Testis (tissue), 3 donors: ENCODE data around the gene RASL10B. TPM values are rescaled to one million over a fixed set of nuclear protein-coding genes. Genes with fewer than 3 reads are reported as not detected.

Source experiments
- DNase-seq: peaks from one replicate; pipeline ENCODE4 v3.0.0-alpha.2; 2019
- H3K27ac ChIP-seq, 2 donors: fragments of 200-600 bp; sonication (generic); one replicate each; pipeline ENCODE4 v1.5.1; 2019
- H3K27me3 ChIP-seq: fragments of 200-600 bp; sonication (generic); one replicate; pipeline ENCODE4 v1.5.1; 2019
- H3K36me3 ChIP-seq: fragments of 200-600 bp; sonication (generic); one replicate; pipeline ENCODE4 v1.5.1; 2017; ENCODE audit warnings: low read depth; ENCODE audit errors: missing control alignments
- H3K4me1 ChIP-seq: fragments of 200-600 bp; sonication (generic); one replicate; pipeline ENCODE4 v1.5.1; 2019
- H3K4me3 ChIP-seq, 2 donors: fragments of 200-600 bp; sonication (generic); one replicate each; pipeline ENCODE4 v1.5.1; 2017 to 2019
- H3K9me3 ChIP-seq: fragments of 200-600 bp; sonication (generic); one replicate; pipeline ENCODE4 v1.5.1; 2017
- CTCF ChIP-seq, 3 experiments: fragments of 450-650 bp in 2 of 3; fragments of 200-600 bp in 1 of 3; sonication (generic) in 1 of 3; IDR thresholded peaks; one replicate each; pipeline ENCODE4 v1.5.1; 2016 to 2019; ENCODE audit warnings: antibody characterized with exemption in 3 of 3, mild to moderate bottlenecking in 2 of 3, moderate library complexity in 1 of 3
- POLR2A ChIP-seq: fragments of 450-650 bp; IDR thresholded peaks from one replicate; pipeline ENCODE4 v1.6.1; 2017; ENCODE audit warnings: antibody characterized with exemption, mild to moderate bottlenecking, moderate library complexity
- WGBS, 2 donors: methylation state at CpG; one replicate each; pipeline ENCODE4 v1.1.5; 2018; 5-methylcytosine and 5-hydroxymethylcytosine counted together
- intact Hi-C: fragments of 100-400 bp; cut with DNase I; formaldehyde crosslinking; loops from one replicate; pipeline ENCODE4 v1.15.1; 2023; ENCODE audit warnings: low total_unique reads
- polyA plus RNA-seq: library from polyadenylated mRNA; stranded (reverse); fragments of 350-450 nt; fragmentation: Illumina TruSeq; extraction: RNeasy Lipid Tissue Mini Kit (QIAGEN cat#74804); gene quantifications from one replicate; pipeline ENCODE4 v1.2.3, GENCODE V29; 2014; ENCODE audit warnings: low read depth, low replicate concordance; ENCODE audit not compliant: insufficient read depth
- total RNA-seq, 2 donors: library from RNA; depleted of rRNA; stranded (reverse); fragments of >200 nt; gene quantifications; one replicate each; pipeline ENCODE4 v1.2.3, GENCODE V29; 2016

The RASL10B gene
- total and polyA plus RNA-seq, 3 donors from 2014 or later: 2.5 to 4.8 (median 3.8) TPM

GRCh38 chr17:35705230-35705629 lies 26.2 kb upstream of the RASL10B start:
- Histone ChIP-seq H3K27ac (no peak overlapping the region), H3K4me3 (no peak overlapping the region), H3K9me3 (no peaks in the 10 kb centered on the region), H3K27me3 (no peaks in the 10 kb centered on the region), H3K4me1 (no peaks in the 10 kb centered on the region), H3K36me3 (no peaks in the 10 kb centered on the region)
- no peak for DNase-seq
- TF ChIP-seq CTCF (IDR thresholded peaks at IDR 0.05): no peak
- no peak for TF ChIP-seq POLR2A
- 93 to 98% methylated on average over 1 of the region's 1 CpG for WGBS, 2 donors
- intact Hi-C loops: no loop called here

GRCh38 chr17:35705705-35706104 lies 25.7 kb upstream of the RASL10B start:
- TF ChIP-seq POLR2A: no peak
- TF ChIP-seq CTCF (IDR thresholded peaks at IDR 0.05): no peak
- Histone ChIP-seq H3K27me3 (no peaks in the 10 kb centered on the region), H3K36me3 (no peaks in the 10 kb centered on the region), H3K4me3 (no peak overlapping the region), H3K9me3 (no peaks in the 10 kb centered on the region), H3K4me1 (no peaks in the 10 kb centered on the region), H3K27ac (no peak overlapping the region)
- DNase-seq: no peak
- 65 to 79% methylated on average over 5 of the region's 5 CpGs for WGBS, 2 donors
- intact Hi-C loops: no loop called here

- WGBS, 2 donors: 78 to 80% methylated on average over 3 of the region's 3 CpGs
Observed at GRCh38 chr17:35708149-35708548, 23.3 kb upstream of the RASL10B start.

GRCh38 chr17:35708951-35709350 lies 22.5 kb upstream of the RASL10B start:
- 67 to 78% methylated on average over 3 of the region's 3 CpGs for WGBS, 2 donors

More at GRCh38 chr17:35708149-35708548, 23.3 kb upstream of the RASL10B start:
- H3K4me1 ChIP-seq: peaks cover 3% of the 10 kb centered on the region
- H3K27ac ChIP-seq: no peak overlapping the region
- no peak for DNase-seq
- H3K36me3 ChIP-seq: no peaks in the 10 kb centered on the region
- TF ChIP-seq POLR2A: no peak
- no peak for TF ChIP-seq CTCF (IDR thresholded peaks at IDR 0.05)
- no peak overlapping the region for H3K4me3 ChIP-seq
- no peaks in the 10 kb centered on the region for H3K27me3 ChIP-seq
- no peaks in the 10 kb centered on the region for H3K9me3 ChIP-seq
- intact Hi-C loops: no loop called here

More at GRCh38 chr17:35708951-35709350, 22.5 kb upstream of the RASL10B start:
- Histone ChIP-seq H3K27ac (no peak overlapping the region), H3K4me1 (peaks cover 7% of the 10 kb centered on the region), H3K27me3 (no peaks in the 10 kb centered on the region), H3K36me3 (no peaks in the 10 kb centered on the region), H3K9me3 (no peaks in the 10 kb centered on the region), H3K4me3 (no peak overlapping the region)
- intact Hi-C loops: no loop called here
- TF ChIP-seq CTCF (IDR thresholded peaks at IDR 0.05) (no peak), POLR2A (no peak)
- DNase-seq: no peak
